ENCODE data around the gene NMT1. TPM values are rescaled to one million over a fixed set of nuclear protein-coding genes. Genes with fewer than 3 reads are reported as not detected.

Gene NMT1
- total RNA-seq, 4 donors from 2014 or later: 64.7 to 99.8 (median 80.6) TPM

GRCh38 chr17:45156242-45156641 is 95.1 kb downstream of the NMT1 start:
- TF ChIP-seq CTCF (IDR thresholded peaks at IDR 0.05; ENCODE audit: low read depth): no peak

Small RNA genes within 50 kb of the gene (small RNA-seq; reads per million reads assigned to genes)
- gene MIR6784: not detected
- 0.49 reads per million for gene RF00019

Other genes with a start within 250 kb of the NMT1 start
- 10 to 100 TPM in 2 of 4 donors, 1 to 10 TPM in 2; 5.9 to 19.8 (median 8.8) TPM for gene GJC1, start 231.0 kb upstream of the NMT1 start, total RNA-seq
- gene HIGD1B, start 213.4 kb upstream of the NMT1 start, total RNA-seq: 1 to 10 TPM in 1 of 4 donors, not detected in 3; 2.8 TPM
- gene EFTUD2, start 161.9 kb upstream of the NMT1 start, total RNA-seq: 10 to 100 TPM; 52.0 to 74.0 (median 66.8) TPM
- gene GFAP, start 145.8 kb upstream of the NMT1 start, total RNA-seq: 10 to 100 TPM in 1 of 4 donors, 1 to 10 TPM in 3; 2.4 to 15.3 (median 5.2) TPM
- gene KIF18B, start 113.5 kb upstream of the NMT1 start, total RNA-seq: 1 to 10 TPM in 1 of 4 donors, under 1 TPM in 1, not detected in 2; 0.66 to 1.4 TPM
- not detected for gene C1QL1, start 93.0 kb upstream of the NMT1 start, total RNA-seq
- 10 to 100 TPM; 19.7 to 44.5 (median 29.8) TPM for gene DCAKD, start 9.7 kb upstream of the NMT1 start, total RNA-seq
- gene PLCD3, start 71.2 kb downstream of the NMT1 start, total RNA-seq: 10 to 100 TPM in 3 of 4 donors, 1 to 10 TPM in 1; 5.9 to 48.0 (median 31.6) TPM
- 10 to 100 TPM in 2 of 4 donors, 1 to 10 TPM in 2; 5.1 to 23.4 (median 9.5) TPM for gene ACBD4, start 74.4 kb downstream of the NMT1 start, total RNA-seq
- 10 to 100 TPM; 14.5 to 20.5 (median 16.1) TPM for gene HEXIM1, start 87.2 kb downstream of the NMT1 start, total RNA-seq
- 10 to 100 TPM in 2 of 4 donors, 1 to 10 TPM in 2; 3.4 to 10.4 (median 8.8) TPM for gene HEXIM2, start 100.6 kb downstream of the NMT1 start, total RNA-seq
- gene FMNL1, start 160.6 kb downstream of the NMT1 start, total RNA-seq: 10 to 100 TPM; 14.3 to 39.9 (median 28.9) TPM
- not detected for gene SPATA32, start 200.8 kb downstream of the NMT1 start, total RNA-seq

Measured in subcutaneous adipose tissue (tissue), 4 donors.